OCI-LY3 (cell line): ENCODE measurements around the gene LAMC3.

Experiments used
- H2AFZ ChIP-seq: fragments of 200-600, 300-600 bp; shearing (Covaris generic); 2 replicates; pipeline ENCODE4 v1.6.0; 2014; ENCODE audit warnings: antibody characterized with exemption, low read depth, low read length
- H3K27ac ChIP-seq: fragments of 200-600, 300-600 bp; sonication (generic); 2 replicates; pipeline ENCODE4 v1.5.1; 2014; ENCODE audit warnings: mild to moderate bottlenecking, low read length, moderate library complexity, mixed read lengths
- H3K27me3 ChIP-seq: fragments of 200-600, 300-600 bp; sonication (generic); 2 replicates; pipeline ENCODE4 v1.6.1; 2014; ENCODE audit warnings: low read depth, low read length, mixed read lengths
- H3K36me3 ChIP-seq: fragments of 200-600, 300-600 bp; sonication (generic); replicated peaks from 2 replicates; pipeline ENCODE3; 2014; ENCODE audit warnings: low read depth, low read length, mixed read lengths
- H3K4me1 ChIP-seq: fragments of 300-600, 200-600 bp; sonication (generic); 2 replicates; pipeline ENCODE4 v1.6.1; 2014; ENCODE audit warnings: low read length, mixed read lengths
- H3K4me2 ChIP-seq: fragments of 200-600, 300-600 bp; sonication (generic); 2 replicates; pipeline ENCODE4 v1.6.1; 2014; ENCODE audit warnings: low read length, mixed read lengths
- H3K4me3 ChIP-seq: fragments of 300-600, 200-600 bp; sonication (generic); 2 replicates; pipeline ENCODE4 v1.5.1; 2014; ENCODE audit warnings: antibody characterized with exemption, mild to moderate bottlenecking, low read length, moderate library complexity
- H3K79me2 ChIP-seq: fragments of 300-600, 200-600 bp; shearing (Covaris generic); 2 replicates; pipeline ENCODE4 v1.6.1; 2014; ENCODE audit warnings: mild to moderate bottlenecking, low read length, mixed read lengths
- H3K9ac ChIP-seq: fragments of 300-600, 200-600 bp; shearing (Covaris generic); 2 replicates; pipeline ENCODE4 v1.6.0; 2014; ENCODE audit warnings: mild to moderate bottlenecking, low read length, moderate library complexity
- H3K9me3 ChIP-seq: fragments of 200-600, 300-600 bp; shearing (Covaris generic); 2 replicates; pipeline ENCODE4 v1.6.1; 2014; ENCODE audit warnings: low read length, mixed read lengths; ENCODE audit not compliant: insufficient read depth
- H4K20me1 ChIP-seq: fragments of 200-600, 300-600 bp; sonication (generic); 2 replicates; pipeline ENCODE4 v1.6.1; 2016; ENCODE audit warnings: low read length, mixed read lengths; ENCODE audit not compliant: insufficient read depth
- CTCF ChIP-seq: fragments of 200-600, 300-600 bp; sonication (generic); IDR thresholded peaks from 2 replicates; pipeline ENCODE4 v1.5.1; 2014; ENCODE audit warnings: antibody characterized with exemption, low read length, low read depth
- EZH2phosphoT487 ChIP-seq: fragments of 200-600 bp; shearing (Covaris generic); IDR thresholded peaks from 2 replicates; pipeline ENCODE4 v1.6.1; 2018; ENCODE audit warnings: antibody characterized with exemption, mixed run types, low read depth

The LAMC3 gene

GRCh38 chr9:131038256-131039128, 29.5 kb downstream of the LAMC3 start:
- Histone ChIP-seq H4K20me1 (no peaks in the 10 kb centered on the region), H3K79me2 (no peaks in the 10 kb centered on the region), H3K4me3 (no peak overlapping the region), H3K4me2 (no peak overlapping the region), H3K9me3 (no peaks in the 10 kb centered on the region), H2AFZ (no peak overlapping the region), H3K27ac (no peak overlapping the region), H3K4me1 (peaks cover 14% of the 10 kb centered on the region), H3K9ac (no peak overlapping the region), H3K36me3 (no peaks in the 10 kb centered on the region), H3K27me3 (no peaks in the 10 kb centered on the region)
- TF ChIP-seq EZH2phosphoT487 (no peak), CTCF (no peak)

DNA sequence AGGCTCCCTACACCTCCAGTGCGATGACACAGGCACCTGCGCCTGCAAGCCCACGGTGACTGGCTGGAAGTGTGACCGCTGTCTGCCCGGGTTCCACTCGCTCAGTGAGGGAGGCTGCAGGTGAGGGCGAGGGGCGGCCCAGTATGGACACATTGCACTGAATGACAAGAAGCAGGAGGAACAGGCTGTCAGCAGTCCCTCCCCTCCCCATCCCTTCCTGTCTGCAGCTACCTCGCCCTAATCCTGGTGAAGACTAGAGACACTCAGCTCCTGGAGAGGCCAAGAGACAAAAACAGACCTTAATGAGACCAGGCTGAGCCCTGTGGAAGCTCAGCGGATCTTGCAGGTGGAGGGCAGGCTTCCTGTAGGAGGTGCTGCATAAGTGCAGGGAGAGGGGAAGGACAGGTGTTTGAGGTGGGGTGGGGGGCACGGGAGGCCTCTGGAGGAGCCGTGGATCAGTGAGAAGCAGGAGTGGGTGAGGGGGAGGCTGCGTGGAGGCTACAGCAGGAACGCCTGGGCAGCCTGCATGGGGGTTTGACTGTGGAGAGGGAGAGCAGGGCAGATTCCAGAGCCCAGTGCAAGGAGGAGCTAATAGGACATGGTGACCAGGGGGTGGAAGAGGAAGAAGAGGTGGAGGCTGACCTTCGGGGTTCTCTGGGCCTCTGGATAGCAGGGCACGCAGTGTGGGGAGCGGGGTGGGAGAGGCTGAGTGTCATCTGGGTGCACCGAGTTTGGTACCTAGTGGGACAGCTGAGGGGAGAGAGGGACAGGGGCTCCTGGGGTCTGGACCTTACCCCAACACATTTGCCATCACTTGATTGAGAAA, 30.4 kb downstream of the LAMC3 start:
- no peak overlapping the region for H3K27ac ChIP-seq
- H4K20me1 ChIP-seq, result no peaks in the 10 kb centered on the region
- peaks cover 22% of the 10 kb centered on the region for H3K4me1 ChIP-seq
- H3K27me3 ChIP-seq, result no peaks in the 10 kb centered on the region
- H3K4me2 ChIP-seq, result no peak overlapping the region
- H3K36me3 ChIP-seq, result no peaks in the 10 kb centered on the region
- TF ChIP-seq EZH2phosphoT487 (no peak), CTCF (no peak)
- H2AFZ ChIP-seq, result no peak overlapping the region
- no peaks in the 10 kb centered on the region for H3K9me3 ChIP-seq
- H3K4me3 ChIP-seq, result no peak overlapping the region
- H3K79me2 ChIP-seq, result no peaks in the 10 kb centered on the region
- H3K9ac ChIP-seq, result no peak overlapping the region

- Histone ChIP-seq H3K9ac (peak overlapping the region; percentile 72; the same call in 1 of the 2 replicates), H2AFZ (peak overlapping the region; percentile 1; the same call in 1 of the 2 replicates), H3K27ac (peak overlapping the region; percentile 96), H3K4me1 (peaks cover 38% of the 10 kb centered on the region), H3K27me3 (no peaks in the 10 kb centered on the region), H3K36me3 (no peaks in the 10 kb centered on the region), H4K20me1 (no peaks in the 10 kb centered on the region), H3K79me2 (no peaks in the 10 kb centered on the region), H3K4me2 (peak overlapping the region; percentile 78), H3K4me3 (peak overlapping the region; percentile 36; the same call in 1 of the 2 replicates), H3K9me3 (no peaks in the 10 kb centered on the region)
- TF ChIP-seq CTCF (no peak), EZH2phosphoT487 (no peak)
These were observed 33.7 kb downstream of the LAMC3 start for GRCh38 chr9:131042666-131043065.

- no peaks in the 10 kb centered on the region for H4K20me1 ChIP-seq
- TF ChIP-seq EZH2phosphoT487, result no peak
- no peak for TF ChIP-seq CTCF
- no peaks in the 10 kb centered on the region for H3K36me3 ChIP-seq
- H3K27me3 ChIP-seq, result no peaks in the 10 kb centered on the region
- peak overlapping the region; percentile 72 for H3K9ac ChIP-seq
- H2AFZ ChIP-seq, result peak overlapping the region; percentile 1; the same call in 1 of the 2 replicates
- H3K4me1 ChIP-seq, result peaks cover 38% of the 10 kb centered on the region
- peak overlapping the region; percentile 96 for H3K27ac ChIP-seq
- H3K4me2 ChIP-seq, result peak overlapping the region; percentile 78
- H3K79me2 ChIP-seq, result no peaks in the 10 kb centered on the region
- H3K9me3 ChIP-seq, result no peaks in the 10 kb centered on the region
- peak overlapping the region; percentile 54 for H3K4me3 ChIP-seq
These were observed 34.1 kb downstream of the LAMC3 start for GRCh38 chr9:131043087-131043486.
